Measurements from ENCODE around the gene SETX.

The SETX gene

DNA sequence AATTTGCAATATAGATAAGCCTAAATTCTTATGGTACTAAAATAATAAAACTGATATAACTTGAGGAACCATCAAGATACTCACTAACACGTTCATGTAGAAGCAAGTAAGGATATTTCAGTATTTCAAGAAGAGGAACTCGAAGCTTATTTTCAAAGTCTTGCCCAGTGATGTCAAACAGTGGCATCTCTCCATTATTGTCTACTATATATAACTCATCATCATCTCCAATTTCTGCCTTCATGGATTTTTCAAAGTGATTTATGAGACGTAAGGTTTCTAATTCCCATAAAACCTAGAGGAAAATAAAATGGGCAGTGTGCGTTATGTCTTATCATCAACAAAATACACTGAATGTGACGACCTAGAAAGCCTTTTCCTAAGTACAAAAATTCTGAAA is 8.6 kb downstream of the SETX start:
- no peak for DNase-seq (ENCODE audit: low read depth)
- in situ Hi-C loops (cut with HindIII; ENCODE audit: low sequenced_read_pairs), result no loop called here
- no peak overlapping the region for H3K4me3 ChIP-seq (ENCODE audit: low read depth, low read length)
- no peak for TF ChIP-seq CTCF (IDR thresholded peaks at IDR 0.05; ENCODE audit: low read depth, low read length, missing control alignments)

GRCh38 chr9:132341177-132341840 is 13.5 kb downstream of the SETX start:
- in situ Hi-C loops (cut with HindIII; ENCODE audit: low sequenced_read_pairs), result no loop called here
- no peak for DNase-seq (ENCODE audit: low read depth)
- TF ChIP-seq CTCF (IDR thresholded peaks at IDR 0.05; ENCODE audit: low read depth, low read length, missing control alignments), result no peak
- H3K4me3 ChIP-seq (ENCODE audit: low read depth, low read length), result no peak overlapping the region

DNA sequence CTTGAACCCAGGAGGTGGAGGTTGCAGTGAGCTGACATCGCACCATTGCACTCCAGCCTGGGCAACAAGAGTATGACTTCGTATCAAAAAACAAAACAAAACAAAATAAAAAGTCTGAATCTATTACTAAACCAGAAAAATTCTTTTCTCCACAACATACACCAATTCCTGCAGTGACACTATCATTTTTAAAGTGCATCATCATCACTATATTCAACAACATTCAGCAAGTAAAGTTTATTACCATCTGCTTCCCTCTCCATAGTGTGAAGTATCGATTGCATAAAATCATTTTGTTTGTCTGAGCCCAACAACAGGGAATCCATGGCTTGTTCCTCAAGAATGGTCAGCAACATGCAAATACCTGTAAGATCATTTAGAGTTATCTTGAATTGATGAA is 20.4 kb downstream of the SETX start:
- no peak for DNase-seq (ENCODE audit: low read depth)
- no peak for TF ChIP-seq CTCF (IDR thresholded peaks at IDR 0.05; ENCODE audit: low read depth, low read length, missing control alignments)
- in situ Hi-C loops (cut with HindIII; ENCODE audit: low sequenced_read_pairs), result no loop called here
- no peak overlapping the region for H3K4me3 ChIP-seq (ENCODE audit: low read depth, low read length)

DNA sequence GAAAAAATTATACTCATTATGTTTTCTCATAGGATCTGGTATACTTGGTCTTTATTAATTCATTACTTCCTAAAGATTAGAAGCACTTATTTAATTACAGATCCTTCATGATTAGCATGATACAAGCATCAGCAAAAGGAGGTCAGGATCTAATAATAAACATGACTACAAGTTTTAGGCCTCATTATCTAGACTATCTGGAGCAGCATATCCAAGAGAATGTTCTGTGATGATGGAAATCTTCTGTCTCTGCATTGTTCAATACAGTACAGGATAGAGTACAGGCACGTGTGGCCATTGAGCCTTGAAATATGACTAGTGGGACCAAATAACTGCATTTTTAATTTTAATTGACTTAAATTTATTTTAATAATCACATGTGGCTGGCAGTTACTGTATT is 21.2 kb downstream of the SETX start:
- DNase-seq (ENCODE audit: low read depth), result no peak
- no peak overlapping the region for H3K4me3 ChIP-seq (ENCODE audit: low read depth, low read length)
- no peak for TF ChIP-seq CTCF (IDR thresholded peaks at IDR 0.05; ENCODE audit: low read depth, low read length, missing control alignments)
- in situ Hi-C loops (cut with HindIII; ENCODE audit: low sequenced_read_pairs), result no loop called here

GRCh38 chr9:132328580-132328979 is 26.2 kb downstream of the SETX start:
- no peak for DNase-seq (ENCODE audit: low read depth)
- no peak for TF ChIP-seq CTCF (IDR thresholded peaks at IDR 0.05; ENCODE audit: low read depth, low read length, missing control alignments)
- in situ Hi-C loops (cut with HindIII; ENCODE audit: low sequenced_read_pairs), result no loop called here
- H3K4me3 ChIP-seq (ENCODE audit: low read depth, low read length), result no peak overlapping the region

DNA sequence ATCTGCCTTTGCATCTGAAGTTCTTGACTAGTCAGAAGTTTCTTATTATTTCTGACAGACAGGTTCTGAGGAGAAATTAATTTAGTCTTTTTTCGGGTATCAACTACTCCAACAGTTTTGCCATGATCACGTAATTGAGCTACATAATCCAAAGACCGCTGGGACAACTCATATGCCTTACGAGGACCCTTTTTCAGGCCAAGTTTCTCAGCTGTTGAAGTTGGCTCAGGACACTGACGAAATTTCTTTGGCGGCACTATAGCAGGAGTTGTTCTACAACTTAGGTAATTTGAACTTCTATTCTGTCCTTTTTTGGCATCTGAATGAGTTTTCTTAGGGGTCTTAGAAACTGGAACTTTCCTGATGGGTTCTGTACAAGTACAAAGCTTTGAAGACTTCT is 27.2 kb downstream of the SETX start:
- no peak overlapping the region for H3K4me3 ChIP-seq (ENCODE audit: low read depth, low read length)
- DNase-seq (ENCODE audit: low read depth), result no peak
- in situ Hi-C loops (cut with HindIII; ENCODE audit: low sequenced_read_pairs), result no loop called here
- TF ChIP-seq CTCF (IDR thresholded peaks at IDR 0.05; ENCODE audit: low read depth, low read length, missing control alignments), result no peak
